GM21529 (cell line): ENCODE measurements around the gene ABCA8.

Experiments used
- ATAC-seq: cut with Tn5 transposase; IDR thresholded peaks from one replicate; pipeline ENCODE4 v1.9.1; 2021; ENCODE audit not compliant: unreplicated experiment

The ABCA8 gene

DNA sequence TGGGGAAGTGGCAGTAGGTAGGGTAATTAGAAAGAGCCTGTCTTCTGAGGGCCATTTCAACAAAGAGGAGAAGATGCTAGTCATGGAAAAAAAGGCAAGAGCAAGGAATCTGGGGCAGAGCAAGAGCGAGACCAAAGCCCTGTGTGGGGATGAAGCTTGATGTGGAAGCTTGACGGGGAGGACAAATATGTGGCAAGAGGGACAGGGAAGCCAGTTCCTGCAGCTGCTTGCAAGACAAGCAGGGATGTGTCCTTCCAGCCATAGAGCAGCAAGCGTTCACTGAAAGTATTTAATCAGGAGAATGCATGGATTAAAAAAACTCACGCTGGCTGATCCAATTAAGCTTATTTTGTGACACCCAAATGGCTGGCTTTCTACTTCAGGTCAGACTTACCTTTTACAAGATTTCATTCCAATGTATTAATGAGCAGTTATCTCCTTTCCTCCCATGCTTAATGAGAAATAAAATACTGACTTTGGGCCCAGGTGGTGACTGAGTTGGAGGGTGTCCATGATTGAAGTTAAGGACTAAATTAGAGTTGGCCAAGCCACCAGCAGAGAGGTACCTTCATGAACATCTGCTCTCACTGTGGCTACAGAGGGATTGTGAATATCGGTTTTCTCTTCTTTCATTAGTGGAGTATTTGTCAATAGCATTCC is 76.8 kb downstream of the ABCA8 start:
- no peak for ATAC-seq

DNA sequence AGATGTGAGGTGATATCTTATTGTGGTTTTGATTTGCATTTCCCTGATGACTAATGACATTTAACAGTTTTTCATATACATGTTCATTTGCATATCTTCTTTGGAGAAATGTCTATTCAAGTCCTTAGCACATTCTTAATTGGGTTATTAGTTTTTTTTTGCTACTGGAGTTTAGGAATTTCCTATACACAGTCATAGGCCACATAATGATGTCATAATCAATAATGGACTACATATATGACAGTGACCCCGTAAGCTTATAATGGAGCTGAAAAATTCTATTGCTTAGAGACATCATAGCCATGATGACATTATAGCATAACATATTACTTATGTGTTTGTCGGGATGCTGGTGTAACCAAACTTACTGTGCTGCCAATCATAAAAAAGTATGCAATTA is 83.7 kb downstream of the ABCA8 start:
- ATAC-seq, result no peak

GRCh38 chr17:68870976-68871375 is 84.2 kb downstream of the ABCA8 start:
- no peak for ATAC-seq

- no peak for ATAC-seq
Measured at GRCh38 chr17:68870161-68870826, 84.9 kb downstream of the ABCA8 start.

DNA sequence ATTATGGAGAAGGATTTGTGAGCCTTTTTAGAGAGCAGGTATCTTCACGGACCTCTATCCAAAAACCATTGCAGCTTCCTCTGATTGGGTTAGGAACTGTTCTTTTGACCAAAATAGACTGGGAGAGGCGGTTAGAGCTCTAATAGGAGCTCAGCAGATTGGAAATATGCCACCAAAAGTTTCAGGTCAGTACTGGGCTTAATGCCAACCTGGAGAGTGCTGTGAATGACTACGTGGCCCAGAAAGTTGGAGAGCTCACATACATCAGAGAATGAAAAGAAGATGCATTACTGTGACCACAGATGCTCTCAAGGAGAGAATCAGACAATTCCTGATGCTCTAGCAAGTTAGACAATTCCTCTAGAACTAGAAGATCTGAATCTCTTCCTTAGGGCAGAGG is 86.5 kb downstream of the ABCA8 start:
- no peak for ATAC-seq

- ATAC-seq, result no peak
Measured at GRCh38 chr17:68867759-68868516, 87.3 kb downstream of the ABCA8 start.

- no peak for ATAC-seq
Measured at GRCh38 chr17:68865584-68865983, 89.6 kb downstream of the ABCA8 start.

GRCh38 chr17:68863091-68863652 is 92.0 kb downstream of the ABCA8 start:
- ATAC-seq, result no peak

DNA sequence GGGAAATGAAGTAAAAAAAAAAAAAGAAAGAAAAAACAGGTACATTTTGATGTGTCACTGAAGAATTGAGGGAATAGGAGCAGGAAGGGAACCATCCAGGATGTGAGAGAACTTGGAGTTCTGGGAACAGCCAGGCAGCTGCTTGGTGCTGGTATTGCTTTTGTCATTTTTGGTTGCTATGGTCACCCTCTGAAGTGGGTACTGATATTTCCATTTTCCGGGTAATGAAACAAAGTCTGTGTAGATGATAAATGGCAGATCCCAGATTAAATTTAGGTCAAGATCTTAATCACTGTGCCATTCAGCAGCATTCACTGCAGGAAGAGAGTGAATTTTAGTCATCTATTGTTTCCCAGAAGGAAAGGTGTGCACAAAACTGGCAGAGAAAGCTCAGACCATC is 93.6 kb downstream of the ABCA8 start:
- no peak for ATAC-seq

DNA sequence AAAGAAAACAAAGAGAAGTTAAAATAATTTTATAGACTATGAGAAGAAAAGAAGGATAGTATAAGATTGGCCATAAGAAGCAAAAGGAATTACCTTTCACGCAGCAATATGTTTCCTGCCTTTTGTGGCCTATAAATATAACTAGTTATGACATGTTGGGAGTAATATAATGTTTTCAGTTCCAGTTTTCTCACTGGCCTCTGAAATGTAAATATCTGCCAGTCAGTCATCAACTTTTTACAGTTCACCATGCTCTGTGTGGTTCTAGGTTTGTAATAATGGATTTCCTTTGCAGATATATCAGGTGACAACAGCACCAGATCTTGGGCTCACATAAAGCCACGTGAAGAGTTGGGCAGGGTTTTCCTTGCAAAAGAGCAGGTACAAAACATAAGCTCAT is 94.3 kb downstream of the ABCA8 start:
- no peak for ATAC-seq

DNA sequence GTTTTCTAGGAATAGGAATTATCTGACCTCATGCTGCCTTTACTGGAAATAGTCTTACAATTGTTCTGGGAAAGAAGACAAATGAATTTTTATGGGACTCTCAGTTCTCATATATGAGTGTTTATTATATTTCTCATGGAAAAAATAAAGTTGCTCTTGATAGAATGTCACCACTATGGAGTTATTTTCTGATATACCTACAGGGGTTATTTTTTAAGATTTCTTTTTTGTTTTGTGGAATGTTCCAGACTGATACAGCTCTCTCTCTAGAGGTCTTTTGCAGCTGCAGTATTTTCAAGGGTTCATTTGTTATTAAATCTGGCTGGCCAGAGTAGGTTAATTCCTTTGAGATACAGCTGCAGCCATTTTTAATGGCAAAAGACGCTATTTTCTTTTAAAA is 100.7 kb downstream of the ABCA8 start:
- no peak for ATAC-seq

GRCh38 chr17:68853439-68853838 is 101.8 kb downstream of the ABCA8 start:
- no peak for ATAC-seq

DNA sequence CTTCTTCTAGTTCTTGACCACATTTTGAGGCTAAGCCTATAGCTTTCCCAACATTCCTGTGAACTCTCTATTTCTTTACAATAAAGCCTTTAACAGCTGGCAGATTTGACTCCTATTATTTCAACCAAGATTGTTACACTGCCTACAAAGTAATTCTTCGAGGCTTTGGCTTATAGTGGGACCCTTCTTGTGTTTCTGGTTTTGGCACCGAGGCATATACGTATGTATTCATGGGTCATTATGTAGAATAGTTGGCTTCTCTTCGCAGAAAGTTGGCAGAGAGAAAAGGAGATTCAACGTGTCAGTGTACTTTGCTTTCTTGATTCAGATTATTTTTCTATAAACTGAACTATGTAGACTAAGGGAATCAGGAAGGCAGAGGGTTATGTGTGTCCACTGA is 102.2 kb downstream of the ABCA8 start:
- ATAC-seq, result no peak

- ATAC-seq, result no peak
Measured at GRCh38 chr17:68851890-68852289, 103.3 kb downstream of the ABCA8 start.

DNA sequence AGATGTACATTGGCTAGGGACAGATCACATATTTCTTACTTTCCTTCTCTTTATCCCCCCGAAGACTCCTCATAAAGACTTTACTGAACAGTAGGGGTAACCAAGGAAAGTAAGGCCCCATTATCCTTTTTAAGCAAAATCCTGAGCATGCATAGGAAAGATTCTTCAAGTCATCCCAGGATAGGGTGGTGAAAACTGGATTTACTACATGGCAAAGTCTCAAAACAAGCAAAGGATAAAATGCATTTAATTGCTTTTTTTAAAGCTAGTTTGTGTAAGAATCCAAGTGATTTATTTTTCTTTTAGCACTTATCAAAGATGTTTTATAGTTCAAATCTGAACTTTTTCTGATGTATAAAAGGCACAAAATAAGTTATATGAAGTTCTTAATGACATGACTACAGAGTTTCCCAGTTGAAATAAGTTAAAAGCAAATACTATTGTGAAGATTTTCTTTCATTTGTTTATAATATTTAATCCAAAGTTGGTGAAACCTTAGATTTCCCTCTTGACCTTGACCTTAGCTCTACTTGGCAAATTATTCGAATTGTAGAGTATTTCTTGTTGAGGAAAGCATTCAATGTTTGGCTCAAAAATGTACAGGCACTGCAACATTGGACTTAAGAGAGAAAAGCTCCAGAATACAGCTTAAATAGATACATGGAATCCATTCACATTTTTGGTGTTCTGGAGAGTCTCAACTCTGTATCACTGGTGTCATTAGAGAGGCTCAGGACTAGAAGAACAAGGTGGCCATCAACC is 104.3 kb downstream of the ABCA8 start:
- ATAC-seq, result no peak

- ATAC-seq, result no peak
Measured at GRCh38 chr17:68849673-68850610, 105.2 kb downstream of the ABCA8 start.

- no peak for ATAC-seq
Measured at GRCh38 chr17:68847711-68848110, 107.5 kb downstream of the ABCA8 start.

GRCh38 chr17:68843522-68843921 is 111.7 kb downstream of the ABCA8 start:
- ATAC-seq, result no peak

DNA sequence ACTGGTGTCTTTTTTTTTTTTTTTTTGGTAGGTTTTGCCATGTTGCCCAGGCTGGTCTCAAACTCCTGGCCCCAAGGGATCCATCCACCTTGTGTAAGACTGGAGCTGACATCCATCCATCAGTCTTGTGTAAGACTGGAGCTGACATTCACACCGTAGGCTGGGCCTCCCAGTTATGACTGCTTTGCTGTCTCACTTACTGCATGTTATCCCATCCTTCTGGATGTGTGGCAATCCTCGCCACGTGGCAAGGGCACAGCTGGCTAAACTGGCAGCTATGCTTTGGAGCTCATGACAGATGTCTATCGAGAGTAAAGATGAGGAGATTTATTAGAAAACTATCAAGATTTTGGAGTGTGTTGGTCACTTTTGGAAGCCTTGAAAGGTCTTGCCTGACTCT is 115.1 kb downstream of the ABCA8 start:
- ATAC-seq, result no peak

- no peak for ATAC-seq
Measured at GRCh38 chr17:68835071-68835470, 120.1 kb downstream of the ABCA8 start.
